ENCODE data around the gene VIPR2.

DNA sequence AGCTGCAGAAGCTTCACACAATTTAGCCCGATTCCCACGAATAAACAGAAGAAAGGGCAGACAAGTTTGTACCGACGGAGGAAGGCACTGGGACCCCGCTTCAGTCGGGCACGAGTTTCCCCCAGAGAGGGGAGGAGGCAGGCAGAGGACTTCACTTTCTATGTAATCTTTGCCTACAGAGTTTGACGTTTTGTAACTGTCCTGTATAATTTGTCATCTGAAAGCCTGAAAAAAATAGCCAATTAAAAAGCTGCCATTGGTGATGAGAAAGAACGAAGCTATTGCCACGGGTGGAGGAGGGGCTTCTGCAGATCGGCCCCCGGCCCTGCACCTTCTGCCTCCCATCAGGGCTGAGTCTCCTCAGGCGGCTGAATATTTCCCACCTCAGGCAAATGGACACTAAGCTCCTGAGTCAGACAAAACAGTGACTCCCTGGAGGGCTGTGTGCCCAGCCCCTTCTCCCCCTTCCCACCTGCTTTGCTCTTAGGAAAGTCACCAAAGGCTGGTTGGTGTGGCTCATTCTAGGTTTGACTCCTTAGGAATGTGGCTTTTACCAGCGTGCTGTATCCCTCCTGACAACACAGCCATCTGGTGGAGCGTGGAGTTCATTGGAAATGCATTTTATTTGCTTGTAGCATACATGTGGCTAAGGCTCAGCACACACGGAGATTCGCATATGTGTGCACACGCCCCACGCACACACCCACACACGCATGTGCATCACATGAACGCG lies 117.4 kb downstream of the VIPR2 start:
- no peak for TF ChIP-seq YY1 (IDR thresholded peaks at IDR 0.05; ENCODE audit: insufficient read depth, insufficient read length)
- TF ChIP-seq SUZ12 (IDR thresholded peaks at IDR 0.05; ENCODE audit: extremely low read depth, insufficient read depth, insufficient read length), result no peak
- TF ChIP-seq ZNF274 (IDR thresholded peaks at IDR 0.05; ENCODE audit: low read depth, low read length), result no peak

Measured in NT2/D1 (cell line).